Inferior parietal cortex (tissue), 1 donor: ENCODE results near the gene PLD6.
A peak's percentile ranks its signal among the peaks of the same experiment; 100 is the strongest.
"Not testable (repeated sequence)": the region's sequence is repeated elsewhere in the genome, so short reads cannot be mapped to it uniquely, and the experiment has no call there.

Source experiments
- DNase-seq: peaks from one replicate; pipeline ENCODE4 v3.0.0-alpha.2; 2016; ENCODE audit errors: extremely low spot score

PLD6 gene

DNA sequence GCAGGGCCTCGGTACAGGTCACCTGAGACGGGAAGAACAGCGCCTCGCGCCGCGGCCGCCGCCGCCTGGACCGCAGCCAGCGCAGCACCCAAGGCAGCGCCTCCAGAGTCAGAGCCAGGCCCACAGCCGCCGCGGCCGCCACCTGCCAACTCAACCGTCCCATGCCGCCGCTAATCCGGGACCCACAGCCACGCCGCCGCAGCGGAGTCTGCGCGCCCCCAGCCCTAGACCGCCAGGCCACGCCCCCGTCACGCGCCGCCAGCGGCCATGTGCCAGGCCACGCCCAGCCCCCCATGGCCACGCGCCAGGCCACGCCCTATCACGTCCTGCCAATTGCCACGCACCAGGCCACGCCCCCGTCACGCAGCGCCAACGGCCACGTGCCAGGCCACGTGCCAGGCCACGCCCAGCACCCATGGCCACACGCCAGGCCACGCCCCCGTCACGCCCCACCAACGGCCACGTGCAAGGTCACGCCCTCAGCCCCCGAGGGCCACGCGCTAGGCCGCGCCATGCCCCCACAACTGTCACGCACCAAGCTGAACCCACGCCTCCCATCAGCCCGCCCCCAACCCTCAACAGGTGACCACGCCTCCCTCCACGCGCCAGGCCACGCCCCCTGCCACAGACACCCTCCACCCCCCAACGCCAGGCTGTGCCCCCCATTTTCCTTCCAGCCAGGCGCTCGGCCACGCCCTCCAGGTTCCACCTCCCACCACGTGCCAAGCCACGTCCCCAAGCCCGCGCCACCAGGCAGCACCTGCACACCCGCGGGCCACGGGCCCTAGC, at the start of gene PLD6:
PLD6 (minus strand) TSS at position 210 of the 789 bp plus-strand sequence; CDS start at position 163, 47 bp downstream.
- no peak for DNase-seq

GRCh38 chr17:17255689-17256088, 49.6 kb upstream of the PLD6 start:
- not testable (repeated sequence) for DNase-seq

- DNase-seq: no peak
Observed at GRCh38 chr17:17254036-17254435, 47.9 kb upstream of the PLD6 start.

DNA sequence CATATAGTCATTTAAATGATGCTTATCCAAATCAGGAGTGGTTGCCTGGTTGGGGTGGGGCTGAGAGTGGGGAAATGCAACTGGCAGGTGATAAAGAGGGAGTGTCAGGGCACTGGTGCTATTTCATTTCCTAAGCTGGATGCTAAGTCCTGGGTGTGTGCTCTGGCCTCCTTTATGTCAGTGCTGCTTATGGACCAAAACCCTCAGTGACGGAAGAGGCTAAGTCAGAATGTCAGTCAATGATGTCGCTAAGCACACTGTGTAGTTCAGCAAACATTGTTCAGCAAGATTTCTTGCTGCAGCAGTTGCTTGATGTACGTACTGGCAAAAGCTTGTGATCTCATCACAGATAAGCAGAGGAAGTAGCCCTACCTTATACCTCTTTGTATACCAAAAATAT, 47.3 kb upstream of the PLD6 start:
- DNase-seq: no peak

DNA sequence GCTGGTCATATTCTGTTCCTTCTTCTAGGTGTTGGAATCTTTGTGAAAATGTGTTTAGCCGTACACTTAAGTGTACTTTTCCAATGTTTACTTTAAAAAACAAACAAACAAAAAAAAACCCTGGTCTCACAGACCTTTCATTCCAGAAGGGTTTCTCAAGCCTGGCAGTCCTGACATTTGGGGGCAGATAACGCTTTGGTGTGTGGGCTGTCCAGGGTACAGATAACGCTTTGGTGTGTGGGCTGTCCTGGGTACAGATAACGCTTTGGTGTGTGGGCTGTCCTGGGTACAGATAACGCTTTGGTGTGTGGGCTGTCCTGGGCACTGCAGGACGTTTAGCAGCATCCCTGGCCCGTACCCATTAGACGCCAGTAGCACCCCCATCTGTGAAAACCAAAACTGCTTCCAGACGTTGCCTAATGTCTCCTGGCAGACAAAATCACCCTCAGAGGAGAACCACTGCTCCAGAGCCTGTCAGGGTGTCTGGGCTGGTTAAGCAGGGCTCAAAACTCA, 46.1 kb upstream of the PLD6 start:
- DNase-seq: no peak

- no peak for DNase-seq
Observed at GRCh38 chr17:17246879-17247278, 40.7 kb upstream of the PLD6 start.

- DNase-seq: no peak
Observed at GRCh38 chr17:17243163-17243562, 37.0 kb upstream of the PLD6 start.

DNA sequence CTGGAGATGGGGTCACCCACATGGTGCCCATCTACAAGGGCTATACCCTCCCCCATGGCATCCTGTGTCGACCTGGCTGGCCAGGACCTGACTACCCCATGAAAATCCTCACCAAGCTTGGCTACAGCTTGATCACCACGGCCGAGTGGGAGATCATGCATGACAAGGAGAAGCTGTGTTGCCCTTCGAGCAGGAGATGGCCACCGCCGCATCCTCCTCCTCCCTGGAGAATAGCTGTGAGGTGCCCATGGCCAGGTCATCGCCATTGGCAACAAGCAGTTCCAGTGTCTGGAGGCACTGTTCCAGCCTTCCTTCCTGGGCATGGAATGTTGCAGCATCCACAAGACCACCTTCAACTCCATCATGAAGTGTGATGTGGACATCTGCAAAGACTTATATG, 36.1 kb upstream of the PLD6 start:
- no peak for DNase-seq

GRCh38 chr17:17241656-17242055, 35.5 kb upstream of the PLD6 start:
- no peak for DNase-seq

- no peak for DNase-seq
Observed at GRCh38 chr17:17239832-17240231, 33.7 kb upstream of the PLD6 start.

DNA sequence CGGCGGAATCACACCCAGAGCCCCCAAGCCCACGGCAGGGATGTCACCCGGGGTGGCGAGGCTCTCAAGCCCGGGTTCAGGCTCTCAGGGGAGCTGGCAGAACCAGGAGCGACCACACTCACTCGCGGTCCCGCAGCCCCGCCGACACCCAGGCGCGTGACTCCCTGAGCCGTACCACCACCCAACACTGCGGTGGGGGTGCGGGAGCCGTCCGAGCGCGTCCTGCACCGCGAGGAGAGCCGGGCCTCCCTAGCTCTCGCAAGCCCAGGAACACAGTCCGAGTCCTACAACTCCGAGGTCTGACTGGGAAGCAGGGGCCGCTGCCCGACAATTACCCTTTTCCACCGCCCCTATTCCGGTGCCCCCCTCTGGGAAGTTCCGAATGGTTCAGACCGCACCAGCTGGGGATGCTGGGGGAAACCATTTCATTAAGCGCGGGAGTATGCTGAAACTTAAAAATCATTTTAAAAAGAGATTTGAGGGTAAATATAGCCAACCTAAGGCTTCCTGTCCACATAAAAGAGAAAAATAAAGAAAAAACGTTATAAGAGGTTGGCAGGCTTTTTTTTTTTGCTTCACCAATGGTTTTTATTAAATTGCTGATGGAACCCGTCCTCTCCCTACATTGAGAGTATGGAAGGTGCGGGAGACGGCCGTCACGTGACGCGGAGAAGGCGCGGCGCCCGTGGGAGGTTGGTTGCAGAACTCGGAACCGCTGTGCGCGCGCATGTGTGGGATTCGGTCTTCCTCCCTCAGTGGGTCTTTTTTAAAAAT, 31.1 kb upstream of the PLD6 start, which contains the start of gene FLCN:
FLCN (minus strand) TSS at position 143 of the 774 bp plus-strand sequence. CDS start 9,031 bp downstream, outside the sequence.
- peak; percentile 94 for DNase-seq

DNA sequence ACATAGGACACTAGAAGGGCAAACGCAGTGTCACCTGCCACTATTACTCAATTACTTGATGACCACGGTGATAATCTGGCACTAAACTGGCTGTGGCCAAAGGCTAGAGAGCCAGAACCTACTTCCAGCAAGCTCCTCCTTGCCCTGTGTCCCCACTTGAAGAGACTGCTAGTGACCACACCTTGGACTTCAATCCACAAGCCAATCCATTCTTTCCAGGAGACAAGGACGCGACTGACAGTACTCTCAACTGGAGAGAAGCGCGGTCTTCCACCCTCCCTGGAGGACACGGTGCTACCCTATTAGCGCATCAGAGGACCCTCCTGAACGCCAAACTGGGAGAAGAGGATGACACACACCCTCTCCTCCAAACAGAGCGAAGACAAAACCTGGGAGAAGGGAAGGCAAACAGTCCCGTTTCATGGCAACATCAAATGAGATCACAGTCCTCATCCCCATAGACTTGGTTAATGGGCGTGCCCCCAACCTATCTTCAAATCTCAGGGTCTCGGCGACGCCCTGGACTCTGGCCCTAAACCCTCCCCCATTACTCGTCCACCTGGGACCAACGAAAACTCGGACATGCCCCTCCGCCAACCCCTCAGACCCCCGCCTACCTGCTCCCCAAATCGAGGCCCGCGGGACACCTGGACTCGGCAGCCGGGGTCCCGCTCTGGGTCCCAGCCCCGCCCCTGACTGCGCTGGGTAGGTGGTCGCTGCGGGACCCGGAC, 30.3 kb upstream of the PLD6 start:
- no peak for DNase-seq

DNA sequence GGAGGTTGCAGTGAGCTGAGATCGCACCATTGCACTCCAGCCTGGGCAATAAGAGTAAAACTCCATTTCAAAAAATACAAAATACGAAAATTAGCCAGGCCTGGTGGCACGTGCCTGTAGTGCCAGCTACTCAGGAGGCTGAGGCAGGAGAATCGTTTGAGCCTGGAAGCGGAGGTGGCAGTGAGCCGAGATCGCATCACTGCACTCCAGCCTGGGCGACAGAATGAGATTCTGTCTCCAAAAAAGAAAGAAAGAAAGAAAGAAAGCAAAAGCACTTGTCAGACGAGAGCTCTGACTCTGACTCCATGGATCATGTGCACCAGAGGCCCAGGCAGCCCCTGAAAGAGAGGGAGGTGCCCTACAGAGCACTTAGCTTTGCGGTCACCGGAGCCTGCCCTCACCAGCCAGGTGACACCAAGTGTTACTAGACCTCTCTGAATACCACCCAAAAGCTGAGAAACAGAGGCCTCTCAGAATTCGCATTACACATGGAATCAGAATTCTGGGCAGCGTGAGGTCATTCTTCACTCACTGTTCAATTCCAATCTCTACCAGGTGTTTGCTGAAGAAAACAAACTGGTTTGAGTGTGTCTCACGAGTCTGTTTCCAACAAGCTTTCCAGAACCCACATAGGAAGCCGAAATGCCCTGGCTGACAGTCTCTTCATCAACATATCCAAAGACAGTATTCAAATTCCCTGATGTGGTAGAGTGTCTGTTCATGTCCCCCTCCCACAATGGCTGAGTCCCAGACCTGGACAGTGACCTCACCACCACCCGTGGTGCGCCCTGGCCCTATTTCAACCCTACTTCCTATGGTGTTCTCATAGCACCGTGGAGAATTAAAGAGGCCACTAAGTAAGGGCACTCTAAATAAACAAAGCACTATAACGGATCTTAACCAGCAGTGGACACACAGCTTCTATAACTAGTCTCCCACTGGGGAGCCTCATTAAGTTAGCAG, 29.4 kb upstream of the PLD6 start:
- DNase-seq: no peak

DNA sequence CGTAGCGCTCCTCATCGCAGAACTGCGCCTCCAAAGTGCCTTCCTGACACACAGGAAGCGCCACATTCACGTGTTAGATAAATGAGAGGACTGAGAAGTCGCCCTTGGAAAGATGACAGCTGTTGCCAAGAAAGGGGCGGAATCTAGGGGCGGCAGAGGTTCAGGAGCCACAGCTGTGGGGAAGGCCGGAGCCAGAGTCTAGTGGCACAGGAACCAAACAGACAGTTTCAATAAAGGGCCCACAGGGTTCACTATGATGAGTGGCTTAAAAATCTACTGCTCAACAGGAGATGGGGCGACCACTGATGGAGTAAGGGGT, 26.1 kb upstream of the PLD6 start:
- no peak for DNase-seq

- DNase-seq: no peak
Observed at GRCh38 chr17:17231621-17232302, 25.6 kb upstream of the PLD6 start.

DNA sequence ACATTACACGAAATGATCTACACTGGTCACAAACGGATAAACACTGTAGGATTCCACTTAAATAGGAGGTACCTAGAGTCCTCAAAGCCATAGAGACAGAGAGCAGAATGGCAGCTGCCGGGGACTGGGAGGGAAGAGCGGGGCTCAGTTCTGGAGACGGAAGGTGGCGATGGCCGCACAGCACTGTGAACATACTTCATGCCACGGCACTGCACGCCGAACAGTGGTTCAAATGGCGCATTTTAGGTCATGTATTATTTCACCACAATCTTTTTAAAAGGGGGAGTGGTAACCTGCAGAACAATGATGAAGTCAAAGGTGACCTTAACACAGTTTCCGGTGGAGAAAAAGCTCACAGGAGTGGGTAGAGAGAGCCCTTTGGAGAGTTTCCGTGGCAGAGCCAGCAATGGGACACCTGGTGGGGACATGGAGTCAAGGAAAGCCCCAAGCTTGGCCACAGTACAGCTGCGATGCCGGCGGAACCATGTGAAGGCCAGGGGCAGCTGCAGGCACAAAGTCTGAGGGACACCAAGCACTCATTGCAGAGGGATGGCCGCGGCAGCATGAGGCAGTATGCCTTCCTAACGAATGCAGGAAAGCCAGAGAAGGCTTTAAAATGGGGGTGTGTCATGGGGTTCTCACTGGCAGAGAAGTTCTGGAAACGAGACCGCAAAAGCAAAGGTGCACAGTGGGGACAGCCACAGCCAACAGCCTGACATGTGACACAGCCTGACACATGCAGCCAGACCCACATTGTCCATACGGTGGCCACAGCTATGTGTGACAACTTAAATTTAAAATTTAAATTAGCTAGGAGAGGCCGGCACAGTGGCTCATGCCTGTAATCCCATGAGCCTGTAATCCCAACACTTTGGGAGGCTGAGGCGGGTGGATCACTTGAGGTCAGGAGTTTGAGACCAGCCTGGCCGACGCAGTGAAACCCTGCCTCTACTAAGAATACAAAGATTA, 23.6 kb upstream of the PLD6 start:
- DNase-seq: no peak

GRCh38 chr17:17228521-17229279, 22.6 kb upstream of the PLD6 start:
- DNase-seq: no peak
